GM12874 (cell line): Measurements from ENCODE around the gene DDX20.

ENCODE experiments used
- TF ChIP-seq, protein P1 (sequence below): IDR thresholded peaks from 2 replicates; pipeline ENCODE4 v1.5.1; 2011; ENCODE audit warnings: low read depth, mild to moderate bottlenecking, control low read depth, low read length, moderate library complexity; ENCODE audit not compliant: insufficient read depth

Gene DDX20

DNA sequence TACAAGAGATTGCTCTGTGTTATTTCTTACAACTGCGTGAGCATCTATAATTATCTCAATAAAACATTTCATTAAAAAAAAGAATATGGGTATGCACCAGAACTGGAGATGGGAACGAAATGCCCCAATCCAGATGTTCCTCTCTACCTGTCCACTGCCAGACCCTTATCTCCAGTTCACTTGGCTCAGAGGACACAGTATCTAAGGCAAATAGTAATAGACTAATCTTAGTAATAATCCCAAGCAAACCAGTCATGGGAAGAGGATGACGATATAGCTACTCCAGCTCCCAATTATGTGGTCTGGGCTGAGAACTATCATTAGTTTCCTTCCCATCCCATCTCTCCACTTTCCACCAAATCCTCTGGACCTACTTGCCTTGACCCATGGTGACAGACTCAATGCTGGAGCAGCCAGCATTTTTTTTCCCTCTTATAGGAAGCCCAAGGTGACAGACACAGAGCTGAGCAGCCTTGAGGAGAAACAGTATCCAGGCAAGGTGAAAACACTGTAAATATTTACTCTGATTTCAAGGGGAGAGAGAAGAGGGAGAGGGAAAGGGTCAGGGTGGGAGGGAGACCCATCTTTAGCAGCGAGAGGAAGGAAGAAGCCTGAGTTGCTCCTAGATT lies 28.7 kb downstream of the DDX20 start:
- TF ChIP-seq, protein P1, sequence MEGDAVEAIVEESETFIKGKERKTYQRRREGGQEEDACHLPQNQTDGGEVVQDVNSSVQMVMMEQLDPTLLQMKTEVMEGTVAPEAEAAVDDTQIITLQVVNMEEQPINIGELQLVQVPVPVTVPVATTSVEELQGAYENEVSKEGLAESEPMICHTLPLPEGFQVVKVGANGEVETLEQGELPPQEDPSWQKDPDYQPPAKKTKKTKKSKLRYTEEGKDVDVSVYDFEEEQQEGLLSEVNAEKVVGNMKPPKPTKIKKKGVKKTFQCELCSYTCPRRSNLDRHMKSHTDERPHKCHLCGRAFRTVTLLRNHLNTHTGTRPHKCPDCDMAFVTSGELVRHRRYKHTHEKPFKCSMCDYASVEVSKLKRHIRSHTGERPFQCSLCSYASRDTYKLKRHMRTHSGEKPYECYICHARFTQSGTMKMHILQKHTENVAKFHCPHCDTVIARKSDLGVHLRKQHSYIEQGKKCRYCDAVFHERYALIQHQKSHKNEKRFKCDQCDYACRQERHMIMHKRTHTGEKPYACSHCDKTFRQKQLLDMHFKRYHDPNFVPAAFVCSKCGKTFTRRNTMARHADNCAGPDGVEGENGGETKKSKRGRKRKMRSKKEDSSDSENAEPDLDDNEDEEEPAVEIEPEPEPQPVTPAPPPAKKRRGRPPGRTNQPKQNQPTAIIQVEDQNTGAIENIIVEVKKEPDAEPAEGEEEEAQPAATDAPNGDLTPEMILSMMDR: no peak

GRCh38 chr1:111786669-111787207 lies 31.0 kb downstream of the DDX20 start:
- TF ChIP-seq, protein P1: no peak

DNA sequence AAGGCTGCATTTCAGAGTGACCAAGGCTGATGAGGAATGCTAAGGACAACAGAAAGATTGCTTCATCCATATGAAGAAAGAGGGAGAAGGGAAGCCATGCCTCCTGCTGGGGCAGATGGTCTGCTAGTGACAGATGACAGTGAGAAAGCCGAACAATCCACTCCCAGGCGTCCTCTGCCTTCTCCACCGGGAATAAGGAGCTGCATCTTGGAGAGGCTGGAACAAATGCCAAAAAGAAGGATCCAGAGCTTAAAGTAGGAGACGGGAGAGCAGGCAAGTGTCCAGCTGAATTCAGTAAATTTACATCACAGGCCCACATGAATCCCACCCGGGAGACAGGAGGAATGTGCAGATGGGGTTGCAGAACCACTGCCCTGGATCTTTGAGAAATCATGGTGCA lies 33.4 kb downstream of the DDX20 start:
- TF ChIP-seq, protein P1: no peak

DNA sequence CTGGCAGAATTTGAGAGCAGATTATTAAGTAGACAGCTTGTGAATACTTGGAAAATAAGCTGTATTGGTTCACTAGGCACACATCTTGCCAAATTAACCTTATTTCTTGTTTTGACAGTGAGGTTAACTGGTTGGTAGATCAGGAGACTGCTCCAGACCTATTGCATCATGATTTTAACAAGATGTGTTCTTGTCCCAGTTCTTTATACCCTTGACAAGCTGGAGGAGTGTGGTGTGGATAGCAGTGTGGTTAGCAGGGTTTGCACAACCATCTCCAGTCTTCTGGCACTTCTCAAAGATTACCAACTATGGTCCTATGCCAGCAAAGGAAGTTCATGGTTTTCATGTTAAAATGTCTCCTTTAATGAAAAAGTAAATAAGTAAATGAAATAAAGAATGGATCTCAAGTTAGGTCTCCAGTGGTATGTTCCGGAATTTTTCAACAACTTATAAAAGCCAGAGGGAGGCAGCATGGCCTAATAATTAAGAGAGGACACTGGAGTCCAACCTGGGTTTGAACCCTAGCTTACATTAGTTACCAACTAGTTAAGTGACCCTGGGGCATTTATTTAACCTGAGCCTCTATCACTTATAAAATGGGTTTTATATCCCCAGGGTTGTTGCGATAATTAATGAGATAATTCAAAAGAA lies 34.1 kb downstream of the DDX20 start:
- TF ChIP-seq, protein P1: no peak

GRCh38 chr1:111791776-111792175 lies 36.1 kb downstream of the DDX20 start:
- TF ChIP-seq, protein P1: no peak

GRCh38 chr1:111792249-111792648 lies 36.5 kb downstream of the DDX20 start:
- TF ChIP-seq, protein P1: no peak

GRCh38 chr1:111793923-111794322 lies 38.2 kb downstream of the DDX20 start:
- TF ChIP-seq, protein P1: no peak
